Measurements from ENCODE around the gene SLC2A14.
"Not testable (repeated sequence)": the region's sequence is repeated elsewhere in the genome, so short reads cannot be mapped to it uniquely, and the experiment has no call there.

Gene SLC2A14

DNA sequence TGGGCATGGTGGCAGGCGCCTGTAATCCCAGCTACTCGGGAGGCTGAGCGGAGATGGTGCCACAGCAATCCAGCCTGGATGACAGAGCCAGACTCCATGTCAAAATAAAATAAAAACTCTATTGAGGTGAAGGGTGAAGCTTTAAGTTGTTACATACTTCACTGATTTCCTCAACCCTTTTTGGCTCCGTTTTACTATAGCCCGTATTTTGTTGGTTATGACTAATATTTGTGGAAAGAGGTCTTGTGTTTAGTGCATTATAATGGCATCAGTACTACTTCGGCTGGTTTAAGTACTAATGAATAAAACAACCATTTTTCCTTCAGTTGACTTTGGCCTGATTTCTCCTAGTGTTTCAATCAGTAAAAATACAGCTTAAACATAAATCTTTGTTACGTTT is 27.0 kb upstream of the SLC2A14 start:
- H3K9me3 Mint-ChIP-seq, result no peaks in the 10 kb centered on the region
- ATAC-seq (replicated peaks; ENCODE audit: extremely low read depth, poor library complexity, severe bottlenecking), result no peak
- no peak overlapping the region for H3K27ac Mint-ChIP-seq (ENCODE audit: low read depth)
- H3K4me3 Mint-ChIP-seq, result no peak overlapping the region
- DNase-seq (ENCODE audit: low spot score in 2 of 2), result no peak
- H3K27me3 Mint-ChIP-seq, result no peaks in the 10 kb centered on the region
- H3K36me3 Mint-ChIP-seq (ENCODE audit: insufficient read depth), result no peaks in the 10 kb centered on the region
- no peaks in the 10 kb centered on the region for H3K4me1 Mint-ChIP-seq

GRCh38 chr12:7896726-7897125 is 24.0 kb upstream of the SLC2A14 start:
- peaks cover 11% of the 10 kb centered on the region for H3K27me3 Mint-ChIP-seq
- DNase-seq (ENCODE audit: low spot score in 2 of 2); H3K4me3 Mint-ChIP-seq; ATAC-seq (replicated peaks; ENCODE audit: extremely low read depth, poor library complexity, severe bottlenecking); H3K9me3 Mint-ChIP-seq; H3K36me3 Mint-ChIP-seq (ENCODE audit: insufficient read depth); H3K4me1 Mint-ChIP-seq; H3K27ac Mint-ChIP-seq (ENCODE audit: low read depth): not testable (repeated sequence)

GRCh38 chr12:7892186-7892980 is 19.7 kb upstream of the SLC2A14 start:
- no peaks in the 10 kb centered on the region for H3K9me3 Mint-ChIP-seq
- ATAC-seq (replicated peaks; ENCODE audit: extremely low read depth, poor library complexity, severe bottlenecking), result no peak

DNA sequence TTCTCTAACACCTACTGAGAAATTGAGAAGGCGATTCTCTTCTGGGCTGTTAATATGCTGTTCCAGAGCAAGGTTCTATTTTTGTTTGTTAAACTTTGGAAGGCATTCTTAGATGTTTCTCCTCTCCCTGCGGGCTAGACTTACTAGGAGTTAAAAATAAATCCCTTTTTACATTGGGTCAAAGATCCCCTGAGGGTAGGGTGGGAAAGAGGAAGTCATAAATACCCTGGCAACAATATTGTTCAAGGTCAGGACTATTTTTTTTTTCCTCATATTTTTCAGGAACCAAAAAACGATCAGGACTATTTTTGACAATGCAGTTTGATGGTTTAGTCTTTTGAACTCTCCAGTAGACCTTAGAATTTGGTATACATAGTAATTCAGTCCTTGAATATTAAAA is 12.0 kb upstream of the SLC2A14 start:
- Mint-ChIP-seq H3K9me3 (no peaks in the 10 kb centered on the region), H3K4me1 (no peaks in the 10 kb centered on the region), H3K36me3 (ENCODE audit: insufficient read depth) (no peaks in the 10 kb centered on the region), H3K27ac (ENCODE audit: low read depth) (no peak overlapping the region), H3K4me3 (no peak overlapping the region), H3K27me3 (peaks cover 15% of the 10 kb centered on the region)
- ATAC-seq (replicated peaks; ENCODE audit: extremely low read depth, poor library complexity, severe bottlenecking) (no peak), DNase-seq (ENCODE audit: low spot score in 2 of 2) (no peak)

More at GRCh38 chr12:7892186-7892980, 19.7 kb upstream of the SLC2A14 start:
- H3K27ac Mint-ChIP-seq (ENCODE audit: low read depth), result no peak overlapping the region
- H3K27me3 Mint-ChIP-seq, result peaks cover 36% of the 10 kb centered on the region
- no peak overlapping the region for H3K4me3 Mint-ChIP-seq
- no peaks in the 10 kb centered on the region for H3K4me1 Mint-ChIP-seq
- no peak for DNase-seq (ENCODE audit: low spot score in 2 of 2)
- no peaks in the 10 kb centered on the region for H3K36me3 Mint-ChIP-seq (ENCODE audit: insufficient read depth)

- not testable (repeated sequence) for H3K27me3 Mint-ChIP-seq; ATAC-seq (replicated peaks; ENCODE audit: extremely low read depth, poor library complexity, severe bottlenecking); H3K4me3 Mint-ChIP-seq; H3K27ac Mint-ChIP-seq (ENCODE audit: low read depth); H3K36me3 Mint-ChIP-seq (ENCODE audit: insufficient read depth); H3K4me1 Mint-ChIP-seq; DNase-seq (ENCODE audit: low spot score in 2 of 2); H3K9me3 Mint-ChIP-seq
Observed at GRCh38 chr12:7881736-7882120, 9.0 kb upstream of the SLC2A14 start.

DNA sequence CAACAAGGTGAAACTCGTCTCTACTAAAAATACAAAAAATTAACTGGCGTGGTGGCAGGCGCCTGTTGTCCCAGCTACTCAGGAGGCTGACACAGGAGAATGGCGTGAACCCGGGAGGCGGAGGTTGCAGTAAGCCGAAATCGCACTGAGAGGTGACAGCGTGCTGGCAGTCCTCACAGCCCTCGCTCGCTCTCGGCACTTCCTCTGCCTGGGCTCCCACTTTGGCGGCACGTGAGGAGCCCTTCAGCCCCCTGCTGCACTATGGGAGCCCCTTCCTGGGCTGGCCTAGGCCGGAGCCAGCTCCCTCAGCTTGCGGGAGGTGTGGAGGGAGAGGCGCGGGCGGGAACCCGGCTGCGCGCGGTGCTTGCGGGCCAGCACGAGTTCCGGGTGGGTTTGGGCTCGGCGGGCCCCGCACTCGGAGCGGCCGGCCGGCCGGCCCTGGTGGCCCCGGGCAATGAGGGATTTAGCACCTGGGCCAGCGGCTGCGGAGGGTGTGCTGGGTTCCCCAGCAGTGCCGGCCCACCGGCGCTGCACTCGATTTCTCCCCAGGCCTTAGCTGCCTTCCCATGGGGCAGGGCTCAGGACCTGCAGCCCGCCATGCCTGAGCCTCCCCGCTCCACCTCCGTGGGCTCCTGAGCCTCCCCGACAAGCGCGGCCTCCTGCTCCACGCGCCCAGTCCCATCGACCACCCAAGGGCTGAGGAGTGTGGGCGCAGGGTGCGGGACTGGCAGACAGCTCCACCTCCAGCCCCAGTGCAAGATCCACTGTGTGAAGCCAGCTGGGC is 8.4 kb upstream of the SLC2A14 start:
- not testable (repeated sequence) for H3K4me3 Mint-ChIP-seq; H3K4me1 Mint-ChIP-seq; H3K36me3 Mint-ChIP-seq (ENCODE audit: insufficient read depth); DNase-seq (ENCODE audit: low spot score in 2 of 2); H3K27ac Mint-ChIP-seq (ENCODE audit: low read depth); ATAC-seq (replicated peaks; ENCODE audit: extremely low read depth, poor library complexity, severe bottlenecking); H3K27me3 Mint-ChIP-seq; H3K9me3 Mint-ChIP-seq

DNA sequence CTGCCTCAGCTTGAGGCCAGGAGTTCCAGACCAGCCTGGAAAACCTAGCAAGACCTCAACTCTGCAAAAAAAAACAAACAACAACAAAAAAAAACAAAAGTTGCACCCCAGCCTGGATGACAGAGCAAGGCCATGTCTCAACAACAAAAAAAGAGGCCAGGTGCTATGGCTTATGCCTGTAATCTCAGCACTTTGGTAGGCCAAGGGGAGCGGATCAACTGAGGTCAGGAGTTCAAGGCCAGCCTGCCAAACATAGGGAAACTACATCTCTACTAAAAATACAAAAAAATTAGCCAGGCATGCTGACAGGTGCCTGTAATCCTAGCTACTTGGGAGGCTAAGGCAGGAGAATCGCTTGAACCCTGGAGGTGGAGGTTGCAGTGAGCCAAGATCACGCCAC is 6.5 kb upstream of the SLC2A14 start:
- Mint-ChIP-seq H3K4me3 (no peak overlapping the region), H3K27ac (ENCODE audit: low read depth) (no peak overlapping the region), H3K9me3 (no peaks in the 10 kb centered on the region), H3K4me1 (no peaks in the 10 kb centered on the region), H3K36me3 (ENCODE audit: insufficient read depth) (no peaks in the 10 kb centered on the region), H3K27me3 (peaks cover under 1% of the 10 kb centered on the region)
- no peak for DNase-seq (ENCODE audit: low spot score in 2 of 2)
- ATAC-seq (replicated peaks; ENCODE audit: extremely low read depth, poor library complexity, severe bottlenecking), result no peak

DNA sequence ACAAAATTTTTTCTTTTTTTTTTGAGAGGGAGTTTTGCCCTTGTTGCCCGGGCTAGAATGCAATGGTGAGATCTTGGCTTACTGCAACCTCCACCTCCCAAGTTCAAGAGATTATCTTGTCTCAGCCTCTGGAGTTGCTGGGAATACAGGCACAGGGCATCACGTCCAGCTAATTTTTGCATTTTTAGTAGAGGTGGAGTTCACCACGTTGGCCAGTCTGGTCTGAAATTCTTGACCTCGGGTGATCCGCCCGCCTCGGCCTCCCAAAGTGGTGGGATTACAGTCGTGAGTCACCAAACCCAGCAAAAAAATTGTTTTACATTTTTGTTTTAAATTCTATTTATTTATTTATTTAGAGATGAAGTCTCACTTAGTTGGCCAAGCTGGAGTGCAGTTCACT is 4.7 kb upstream of the SLC2A14 start:
- H3K9me3 Mint-ChIP-seq, result no peaks in the 10 kb centered on the region
- H3K36me3 Mint-ChIP-seq (ENCODE audit: insufficient read depth), result no peaks in the 10 kb centered on the region
- DNase-seq (ENCODE audit: low spot score in 2 of 2) (no peak), ATAC-seq (replicated peaks; ENCODE audit: extremely low read depth, poor library complexity, severe bottlenecking) (no peak)
- H3K4me3 Mint-ChIP-seq, result no peak overlapping the region
- H3K27ac Mint-ChIP-seq (ENCODE audit: low read depth), result no peak overlapping the region
- no peaks in the 10 kb centered on the region for H3K4me1 Mint-ChIP-seq
- H3K27me3 Mint-ChIP-seq, result peaks cover 15% of the 10 kb centered on the region

DNA sequence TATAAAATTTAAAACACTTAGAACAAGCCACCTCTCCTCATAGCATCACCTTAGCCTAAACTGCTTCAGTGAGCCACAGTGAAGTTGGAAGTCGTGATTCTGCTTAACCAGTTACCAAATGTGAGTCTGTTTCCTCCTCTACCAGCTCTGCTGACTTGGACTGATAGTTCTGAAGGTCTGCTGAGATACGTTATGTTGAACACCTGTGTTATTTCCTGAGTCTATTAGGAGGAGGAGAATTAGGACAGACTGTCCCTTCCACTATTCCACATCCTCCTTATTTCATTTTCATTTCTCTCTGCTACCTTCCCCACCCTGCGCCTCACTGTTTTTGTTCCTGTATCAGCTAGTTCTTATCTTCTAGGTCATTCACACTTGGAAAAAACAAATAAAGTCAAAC is 2.4 kb downstream of the SLC2A14 start:
- Mint-ChIP-seq H3K36me3 (ENCODE audit: insufficient read depth) (no peaks in the 10 kb centered on the region), H3K4me3 (no peak overlapping the region), H3K9me3 (no peaks in the 10 kb centered on the region), H3K27me3 (peaks cover 43% of the 10 kb centered on the region), H3K27ac (ENCODE audit: low read depth) (no peak overlapping the region), H3K4me1 (no peaks in the 10 kb centered on the region)
- DNase-seq (ENCODE audit: low spot score in 2 of 2), result no peak
- no peak for ATAC-seq (replicated peaks; ENCODE audit: extremely low read depth, poor library complexity, severe bottlenecking)

DNA sequence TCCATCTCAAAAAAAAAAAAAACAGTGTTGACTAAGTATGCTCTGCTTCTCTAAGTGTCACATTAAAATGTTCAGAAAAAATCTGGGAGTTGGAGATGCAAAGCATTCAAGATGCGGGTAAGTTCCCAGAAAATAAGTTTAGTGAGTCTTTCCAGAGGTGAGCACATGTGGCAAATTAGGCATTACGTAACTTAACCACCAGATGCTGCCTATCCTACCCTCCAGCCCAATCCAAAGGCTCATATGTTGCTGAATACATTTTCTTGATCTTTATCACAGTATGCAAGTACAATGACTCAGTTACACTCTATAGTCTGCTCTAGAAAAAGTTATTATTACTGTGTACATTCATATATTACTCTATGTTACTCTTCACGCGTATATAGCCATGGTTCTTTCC is 3.6 kb downstream of the SLC2A14 start:
- no peak overlapping the region for H3K27ac Mint-ChIP-seq (ENCODE audit: low read depth)
- no peak overlapping the region for H3K4me3 Mint-ChIP-seq
- H3K9me3 Mint-ChIP-seq, result no peaks in the 10 kb centered on the region
- ATAC-seq (replicated peaks; ENCODE audit: extremely low read depth, poor library complexity, severe bottlenecking) (no peak), DNase-seq (ENCODE audit: low spot score in 2 of 2) (no peak)
- H3K4me1 Mint-ChIP-seq, result no peaks in the 10 kb centered on the region
- H3K27me3 Mint-ChIP-seq, result peaks cover 41% of the 10 kb centered on the region
- H3K36me3 Mint-ChIP-seq (ENCODE audit: insufficient read depth), result no peaks in the 10 kb centered on the region

DNA sequence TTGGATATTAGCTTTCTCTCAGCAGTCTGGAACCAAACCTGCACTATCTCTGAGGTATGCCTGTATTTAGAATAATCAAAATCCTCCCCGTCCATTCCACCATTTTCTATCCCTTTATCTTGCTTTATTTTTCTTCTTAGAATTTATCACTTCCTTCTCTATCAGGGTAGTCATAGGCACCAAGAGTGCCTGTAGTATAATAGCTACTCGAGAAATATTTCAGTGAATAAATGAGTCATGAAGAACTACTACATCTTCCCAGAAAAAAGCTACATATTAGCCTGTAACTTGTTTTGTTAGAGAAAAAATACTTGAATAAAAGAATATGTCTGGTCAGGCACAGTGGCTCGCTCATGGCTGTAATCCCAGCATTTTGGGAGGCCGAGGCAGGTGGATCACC is 4.3 kb downstream of the SLC2A14 start:
- Mint-ChIP-seq H3K36me3 (ENCODE audit: insufficient read depth) (no peaks in the 10 kb centered on the region), H3K4me3 (no peak overlapping the region), H3K27ac (ENCODE audit: low read depth) (no peak overlapping the region), H3K27me3 (peaks cover 33% of the 10 kb centered on the region), H3K9me3 (no peaks in the 10 kb centered on the region), H3K4me1 (no peaks in the 10 kb centered on the region)
- ATAC-seq (replicated peaks; ENCODE audit: extremely low read depth, poor library complexity, severe bottlenecking) (no peak), DNase-seq (ENCODE audit: low spot score in 2 of 2) (no peak)

- Mint-ChIP-seq H3K36me3 (ENCODE audit: insufficient read depth) (no peaks in the 10 kb centered on the region), H3K4me3 (no peak overlapping the region), H3K9me3 (no peaks in the 10 kb centered on the region), H3K27ac (ENCODE audit: low read depth) (peak overlapping the region; percentile 82), H3K4me1 (peaks cover 12% of the 10 kb centered on the region), H3K27me3 (peaks cover 6% of the 10 kb centered on the region)
- ATAC-seq (replicated peaks; ENCODE audit: extremely low read depth, poor library complexity, severe bottlenecking) (no peak), DNase-seq (ENCODE audit: low spot score in 2 of 2) (no peak)
Observed at GRCh38 chr12:7864601-7865150, 8.0 kb downstream of the SLC2A14 start.

Data from central memory CD8-positive, alpha-beta T cell (primary cell).